GM19463 (cell line): ENCODE measurements around the gene FRMD7.
"Not testable (repeated sequence)": the region's sequence is repeated elsewhere in the genome, so short reads cannot be mapped to it uniquely, and the experiment has no call there.

Experiments
- ATAC-seq: cut with Tn5 transposase; IDR thresholded peaks from one replicate; pipeline ENCODE4 v1.9.1; 2021; ENCODE audit warnings: mild to moderate bottlenecking, moderate library complexity; ENCODE audit not compliant: unreplicated experiment

FRMD7 gene

DNA sequence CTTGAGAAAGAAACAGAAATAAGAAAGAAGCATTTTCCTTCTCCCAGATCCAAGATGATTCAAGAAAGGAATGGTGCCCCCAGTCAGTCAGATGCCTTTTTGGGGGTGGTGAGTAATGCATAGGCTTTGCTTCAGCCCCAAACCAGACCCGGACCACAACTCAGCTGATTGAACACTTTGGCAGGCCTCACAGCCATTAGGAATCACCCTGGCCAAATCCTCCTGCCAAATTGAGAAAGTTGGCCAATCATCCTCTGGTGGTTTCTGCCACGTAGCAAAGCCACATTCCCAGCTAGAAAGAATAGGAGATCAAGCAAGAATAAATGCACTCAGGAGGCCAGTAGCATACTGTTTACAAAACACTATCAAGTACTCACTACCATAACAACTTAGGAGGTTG lies 33.7 kb downstream of the FRMD7 start:
- ATAC-seq: no peak

DNA sequence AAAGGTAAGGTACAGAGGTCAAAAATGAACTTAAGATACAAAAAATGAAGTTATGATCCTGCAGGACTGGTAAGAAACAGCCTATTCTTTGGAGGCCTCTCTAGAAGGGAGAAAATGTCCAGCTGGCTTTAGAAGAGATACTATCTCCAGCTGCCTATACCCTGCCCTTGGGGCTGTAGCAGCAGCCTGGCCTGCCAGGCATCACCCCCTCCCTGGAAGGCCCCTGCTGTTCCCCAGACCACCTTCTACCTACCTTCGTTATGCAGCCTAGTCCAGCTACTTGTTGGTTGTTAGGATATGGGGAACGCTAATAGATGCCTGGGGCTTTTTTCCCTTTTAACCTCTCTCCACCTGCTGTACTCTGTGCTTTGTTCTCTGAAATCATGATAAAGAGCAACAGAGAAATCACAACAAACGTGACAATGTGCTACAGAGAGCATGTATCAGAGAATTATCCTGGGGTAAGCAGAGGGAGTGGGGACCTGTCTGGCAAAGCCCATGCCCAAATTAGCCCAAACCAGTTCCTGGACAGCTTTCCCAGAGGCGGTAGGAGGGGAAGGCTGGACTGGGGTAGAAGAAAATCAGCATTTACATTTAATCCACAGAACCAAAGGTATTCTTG lies 34.5 kb downstream of the FRMD7 start:
- no peak for ATAC-seq

- peak; percentile 80 for ATAC-seq
These were observed 35.3 kb downstream of the FRMD7 start for GRCh38 chrX:132092439-132093065.

DNA sequence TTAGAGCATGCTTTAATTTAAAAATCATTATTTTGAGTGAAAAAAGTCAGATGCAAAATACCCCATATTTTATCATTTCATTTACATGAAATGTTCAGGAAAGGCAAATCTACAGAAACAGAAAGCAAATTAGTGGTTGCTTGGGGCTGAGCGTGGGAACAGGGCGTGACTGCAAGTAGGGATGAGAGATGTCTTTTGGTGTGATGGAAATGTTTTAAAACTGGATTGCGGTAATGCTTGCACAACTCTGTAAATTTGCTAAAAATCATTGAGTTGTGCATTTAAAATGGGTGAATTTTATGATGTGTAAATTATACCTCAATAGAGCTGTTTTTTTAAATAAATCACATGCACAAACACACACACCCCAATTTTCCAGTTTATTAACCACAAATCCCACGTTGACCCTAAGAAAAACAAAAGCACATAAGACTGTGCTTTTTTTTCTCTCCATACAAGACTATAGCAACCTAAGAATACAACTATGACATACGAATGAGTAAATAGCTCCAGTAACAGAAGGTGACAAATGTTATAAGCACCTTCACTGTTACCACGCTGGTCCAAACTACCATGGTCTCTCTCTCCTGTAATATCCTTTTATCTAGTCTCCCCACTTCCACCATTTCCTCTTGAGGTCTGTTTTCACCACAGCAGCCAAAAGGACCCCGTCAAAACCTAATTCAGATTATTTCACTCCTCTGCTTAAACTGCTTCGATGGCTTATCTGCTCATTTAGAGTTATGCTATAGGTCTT lies 37.2 kb downstream of the FRMD7 start:
- ATAC-seq: no peak

DNA sequence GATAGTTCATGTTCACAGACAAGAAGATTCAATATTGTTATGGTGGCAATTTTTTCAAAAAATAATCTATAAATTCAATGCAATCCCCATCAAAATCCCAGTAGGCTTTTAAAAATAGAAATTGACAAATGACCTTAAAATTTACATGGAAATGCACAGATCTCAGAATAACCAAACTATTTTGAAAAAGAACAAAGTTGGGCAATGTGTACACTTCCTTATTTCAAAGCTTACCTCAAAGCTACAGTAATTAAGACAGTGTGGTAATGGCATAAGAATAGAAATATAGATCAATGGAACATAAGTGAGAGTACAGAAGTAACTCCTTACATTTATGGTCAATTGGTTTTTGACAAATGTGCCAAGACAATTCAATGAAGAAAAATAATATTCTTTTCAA lies 39.0 kb downstream of the FRMD7 start:
- ATAC-seq: no peak

DNA sequence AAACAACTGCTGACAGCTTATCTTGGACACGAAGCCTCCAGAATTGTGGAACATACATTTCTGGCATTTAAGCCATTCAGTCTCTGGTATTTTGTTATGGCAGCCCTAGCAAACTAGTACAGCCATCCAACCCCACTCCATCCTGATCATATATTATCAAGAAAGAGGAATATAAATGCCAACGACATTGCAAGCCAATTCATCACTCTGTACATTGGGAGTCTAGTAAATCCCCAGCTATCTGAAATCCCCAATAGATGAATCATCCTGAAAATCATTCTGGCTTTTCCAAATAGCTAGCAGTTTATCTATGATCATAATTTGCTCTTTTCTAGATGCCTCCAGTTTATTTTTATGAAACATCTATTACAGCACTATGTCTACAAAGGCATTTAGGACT lies 41.1 kb downstream of the FRMD7 start:
- ATAC-seq: no peak

GRCh38 chrX:132085786-132086185 lies 42.0 kb downstream of the FRMD7 start:
- no peak for ATAC-seq

GRCh38 chrX:132077912-132078311 lies 49.9 kb downstream of the FRMD7 start:
- ATAC-seq: no peak

DNA sequence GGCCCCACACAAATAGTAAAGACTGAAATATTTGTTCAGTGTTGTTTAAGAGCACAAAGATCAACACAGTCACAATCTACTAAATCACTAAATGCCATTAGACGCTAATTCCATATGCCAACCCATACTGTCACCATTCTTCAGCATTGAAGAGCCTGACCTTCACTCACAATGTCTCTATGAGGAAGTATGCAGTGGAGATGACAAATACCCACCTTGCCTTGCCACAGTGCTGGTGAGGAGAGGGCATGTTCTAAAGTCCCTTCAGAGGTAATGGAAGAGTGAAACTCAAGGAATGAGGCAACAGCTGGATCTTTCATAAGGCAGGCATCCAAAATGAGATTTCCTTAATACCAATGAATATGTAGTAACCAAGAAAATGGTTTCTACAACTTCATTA lies 50.4 kb downstream of the FRMD7 start:
- ATAC-seq: no peak

DNA sequence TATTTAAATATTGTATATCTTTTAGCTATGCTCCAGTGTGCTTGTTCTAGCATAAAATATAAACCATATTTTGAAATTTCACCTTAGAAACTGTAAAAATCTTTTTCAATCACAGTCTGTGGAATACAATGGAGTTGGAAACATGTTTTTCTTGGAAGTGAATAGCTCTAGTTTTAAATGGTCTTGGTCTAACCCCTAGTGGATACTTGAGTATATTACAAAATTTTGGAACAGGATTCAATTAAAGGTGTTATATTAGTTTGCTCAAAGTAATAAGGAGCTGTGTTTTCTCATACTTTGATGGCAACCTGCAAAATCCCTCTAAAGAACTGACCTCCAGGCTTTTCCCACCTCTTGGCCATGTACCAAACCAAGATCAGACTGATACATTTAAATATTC lies 56.6 kb downstream of the FRMD7 start:
- no peak for ATAC-seq

GRCh38 chrX:132068405-132068804 lies 59.4 kb downstream of the FRMD7 start:
- ATAC-seq: no peak

DNA sequence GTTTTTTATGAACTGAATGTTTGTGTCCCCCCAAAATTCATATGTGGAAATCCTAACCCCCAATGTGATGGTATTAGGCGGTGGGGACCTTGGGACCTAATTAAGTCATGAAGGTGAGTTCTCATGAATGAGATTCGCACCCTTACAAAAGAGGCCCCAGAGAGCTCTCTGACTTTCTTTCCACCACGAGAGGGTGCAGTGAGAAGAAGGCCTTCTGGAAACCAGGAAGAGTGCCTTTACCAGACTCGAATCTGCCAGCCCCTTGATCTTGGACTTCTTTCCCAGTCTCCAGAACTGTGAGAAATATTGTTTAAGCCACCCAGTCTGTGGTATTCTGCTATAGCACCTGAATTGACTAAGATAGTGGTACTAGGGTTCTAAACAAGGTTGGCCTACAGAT lies 64.0 kb downstream of the FRMD7 start:
- no peak for ATAC-seq

DNA sequence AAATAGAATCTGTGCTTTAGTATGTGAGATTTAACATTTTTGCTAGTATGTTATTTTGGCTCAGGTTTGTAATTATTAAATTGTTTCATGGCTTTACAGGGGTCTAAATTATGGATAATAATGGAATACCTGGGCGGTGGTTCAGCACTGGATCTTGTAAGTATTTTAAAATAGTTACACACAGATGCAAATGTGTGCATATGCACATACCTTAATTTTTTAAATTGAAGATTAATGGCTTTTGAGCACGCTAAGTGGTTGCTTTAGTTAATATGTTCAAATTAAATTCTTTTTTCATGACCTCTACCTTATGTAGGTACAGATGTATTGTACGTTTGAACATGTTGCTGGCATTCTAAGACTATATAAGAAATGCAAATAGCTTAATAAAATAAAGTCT lies 64.5 kb downstream of the FRMD7 start:
- no peak for ATAC-seq

GRCh38 chrX:132059973-132060540 lies 67.8 kb downstream of the FRMD7 start:
- ATAC-seq: peak; percentile 63

GRCh38 chrX:132058975-132059374 lies 68.8 kb downstream of the FRMD7 start:
- no peak for ATAC-seq

- no peak for ATAC-seq
These were observed 69.8 kb downstream of the FRMD7 start for GRCh38 chrX:132058050-132058449.

GRCh38 chrX:132051778-132052177 lies 76.0 kb downstream of the FRMD7 start:
- ATAC-seq: not testable (repeated sequence)

DNA sequence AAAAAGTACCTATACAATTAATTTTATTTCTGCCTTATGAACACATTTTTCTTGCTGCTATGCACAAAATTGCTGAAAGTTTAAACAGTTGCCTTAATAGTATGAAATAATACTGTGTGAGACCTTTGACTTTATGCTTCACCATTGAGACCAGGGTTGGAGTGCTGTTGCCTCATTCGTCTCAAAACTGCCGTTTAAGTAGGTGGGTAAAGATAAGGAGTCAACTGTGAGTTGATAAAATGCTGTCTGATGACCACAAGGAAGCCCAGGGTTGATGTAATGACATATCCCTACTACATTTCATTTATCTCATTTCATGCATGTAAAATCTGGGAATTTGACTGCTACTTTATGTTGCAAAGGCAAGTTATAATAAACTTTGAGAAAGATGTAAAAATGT lies 81.3 kb downstream of the FRMD7 start:
- ATAC-seq: no peak

DNA sequence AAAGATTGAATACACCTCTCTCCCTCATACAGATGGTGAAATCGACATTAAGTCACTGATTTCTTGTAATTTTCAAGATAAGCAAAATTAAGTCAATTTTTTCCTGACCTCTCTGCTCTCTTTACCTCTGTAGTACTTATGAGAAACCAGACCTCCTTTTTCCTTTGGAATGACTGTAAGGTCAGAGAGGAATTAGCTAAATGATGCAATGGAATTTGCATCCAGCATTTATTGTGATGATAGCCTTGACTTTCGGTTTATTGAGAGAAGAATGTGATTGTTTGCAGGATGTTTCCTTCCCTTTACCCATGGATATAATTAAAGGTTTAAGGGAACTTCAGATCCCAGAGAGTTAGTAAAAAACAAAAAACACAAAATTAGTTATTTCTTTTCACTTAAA lies 82.4 kb downstream of the FRMD7 start:
- no peak for ATAC-seq

GRCh38 chrX:132044953-132045352 lies 82.9 kb downstream of the FRMD7 start:
- ATAC-seq: no peak

GRCh38 chrX:132043977-132044376 lies 83.8 kb downstream of the FRMD7 start:
- no peak for ATAC-seq

DNA sequence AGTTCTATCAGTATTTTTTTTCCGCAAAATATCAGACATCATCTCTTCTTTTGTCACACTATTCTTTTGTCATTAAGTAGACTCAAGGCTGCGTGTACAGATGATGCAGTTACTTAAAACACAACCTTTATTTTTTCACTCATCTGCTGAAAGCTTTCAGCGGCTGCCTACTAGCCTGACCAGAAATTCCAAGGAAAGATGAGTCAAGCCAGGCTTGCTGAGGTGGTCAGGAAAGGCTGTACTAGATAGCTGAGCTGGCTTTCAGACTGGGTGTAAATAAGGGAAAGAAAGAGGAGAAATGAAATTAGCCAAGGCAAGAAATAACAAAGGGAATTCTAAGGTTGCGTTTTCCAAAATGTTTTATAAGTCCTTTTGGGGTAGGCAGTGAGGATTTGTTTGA lies 86.8 kb downstream of the FRMD7 start:
- no peak for ATAC-seq
